GM12878 (cell line): ENCODE measurements around the gene RNF44. TPM values are rescaled to one million over a fixed set of nuclear protein-coding genes. Genes with fewer than 3 reads are reported as not detected.

Experiments used
- ATAC-seq: fragments of 200-7000 bp; cut with Tn5 transposase; 3 replicates; pipeline ENCODE4 v1.9.1; 2020; ENCODE audit warnings: mild to moderate bottlenecking, moderate library complexity
- BruUV-seq: library from RNA; stranded (reverse); fragments of 400-500 nt; replicated peaks from 2 replicates; lab custom pipeline; 2021; lab: Mats Ljungman, UMichigan
- CTCF ChIA-PET: fragments of 300-600 bp; sonication (Branson Sonifier 250); formaldehyde crosslinking; extraction: SDS; loops from one replicate; lab custom pipeline; 2021; ENCODE audit warnings: inconsistent platforms; lab: Yijun Ruan, JAX
- POLR2A ChIA-PET: fragments of 350-600 bp; formaldehyde crosslinking; extraction: SDS; loops from one replicate; lab custom pipeline; 2021; ENCODE audit warnings: inconsistent platforms; lab: Charles Lee
- RAD21 ChIA-PET: fragments of 300-600 bp; sonication (Branson Sonifier 250); formaldehyde crosslinking; loops from one replicate; lab custom pipeline; 2023; ENCODE audit warnings: antibody characterized with exemption; ENCODE audit not compliant: unreplicated experiment; lab: Charles Lee
- SMC1A ChIA-PET: fragments of 300-600 bp; sonication (Branson Sonifier 250); formaldehyde crosslinking; loops from one replicate; lab custom pipeline; 2023; ENCODE audit not compliant: unreplicated experiment, uncharacterized antibody; lab: Charles Lee
- DNase-seq: peaks from one replicate; pipeline ENCODE4 v3.0.0-alpha.2; 2011; ENCODE audit warnings: low read depth, low spot score
- FAIRE-seq: peaks from 3 replicates; lab custom pipeline; 2011; peaks lifted over from hg19 to GRCh38; lab: Jason Lieb, UNC
- H2AFZ ChIP-seq: 2 replicates; pipeline ENCODE4 v1.6.0; 2011; ENCODE audit warnings: low read depth, low read length, control low read depth; ENCODE audit not compliant: control insufficient read depth
- H3K27ac ChIP-seq: 2 replicates; pipeline ENCODE4 v1.5.1; 2011; ENCODE audit warnings: control low read depth; ENCODE audit not compliant: control insufficient read depth, insufficient read depth
- H3K27me3 ChIP-seq, 2 experiments: replicated peaks in 1 of 2; 2 replicates each; pipeline versions ENCODE4 v1.6.0 to v1.6.1; 2011; ENCODE audit warnings: low read length in 1 of 2; ENCODE audit not compliant: control insufficient read depth in 2 of 2, insufficient read depth in 2 of 2
- H3K36me3 ChIP-seq, 2 experiments: 2 replicates each; pipeline ENCODE4 v1.5.1; 2011; ENCODE audit warnings: low read length in 1 of 2; ENCODE audit not compliant: control insufficient read depth in 2 of 2, insufficient read depth in 2 of 2
- H3K4me1 ChIP-seq: 2 replicates; pipeline ENCODE4 v1.6.1; 2011; ENCODE audit warnings: mild to moderate bottlenecking, low read length, moderate library complexity, mixed read lengths; ENCODE audit not compliant: control insufficient read depth, insufficient read depth
- H3K4me2 ChIP-seq: 2 replicates; pipeline ENCODE4 v1.6.0; 2011; ENCODE audit warnings: control low read depth; ENCODE audit not compliant: control insufficient read depth, insufficient read depth
- H3K4me3 ChIP-seq: fragments of 200-600 bp; sonication (generic); 2 replicates; pipeline ENCODE4 v1.5.1; 2016
- H3K79me2 ChIP-seq: 2 replicates; pipeline ENCODE4 v1.6.0; 2011; ENCODE audit warnings: low read length; ENCODE audit not compliant: control insufficient read depth, insufficient read depth
- H3K9ac ChIP-seq: 2 replicates; pipeline ENCODE4 v1.8.0; 2011; ENCODE audit warnings: low read length, control low read depth, mixed read lengths; ENCODE audit not compliant: control insufficient read depth, insufficient read depth
- H3K9me3 ChIP-seq: replicated peaks from 3 replicates; pipeline ENCODE4 v1.5.1; 2011; ENCODE audit warnings: mild to moderate bottlenecking, low read length; ENCODE audit not compliant: control insufficient read depth, insufficient read depth
- H4K20me1 ChIP-seq: 2 replicates; pipeline ENCODE4 v1.6.0; 2011; ENCODE audit not compliant: control insufficient read depth, insufficient read depth
- NR2F1 ChIP-seq: fragments of 450-650 bp; conservative IDR thresholded peaks from 2 replicates; pipeline ENCODE4 v1.6.1; 2017; ENCODE audit warnings: mild to moderate bottlenecking
- RAD51 ChIP-seq: fragments of 450-650 bp; IDR thresholded peaks from 2 replicates; pipeline ENCODE4 v1.6.1; 2016; ENCODE audit warnings: moderate library complexity, mild to moderate bottlenecking, inconsistent platforms
- WRNIP1 ChIP-seq: IDR thresholded peaks from 2 replicates; pipeline ENCODE4 v1.6.1; 2011; ENCODE audit warnings: low read depth, low read length, improper control_type of control experiment, borderline replicate concordance
- ZBED1 ChIP-seq: IDR thresholded peaks from 2 replicates; pipeline ENCODE4 v1.6.1; 2016; ENCODE audit warnings: borderline replicate concordance
- WGBS: methylation state at CpG from one replicate; pipeline ENCODE4 v1.1.6; 2016; ENCODE audit warnings: low lambda C conversion rate; ENCODE audit not compliant: insufficient replicate concordance, insufficient coverage; ENCODE audit errors: missing lambda C conversion rate; 5-methylcytosine and 5-hydroxymethylcytosine counted together
- in situ Hi-C: fragments of 300-500 bp; cut with MboI; formaldehyde crosslinking; loops from 9 replicates; pipeline ENCODE4 v1.14.3; 2018; ENCODE audit warnings: mixed read lengths
- intact Hi-C: fragments of 100-400 bp; cut with micrococcal nuclease; formaldehyde crosslinking; loops from one replicate; pipeline ENCODE4 v1.14.2; 2022; ENCODE audit not compliant: unreplicated experiment
- polyA plus RNA-seq, 11 experiments: library from polyadenylated mRNA; depleted of rRNA in 4 of 11; unstranded in 6 of 11; stranded (reverse) in 5 of 11; fragments of >200 nt; fragmentation: Nextera tagmentation in 4 of 11; fragmentation: Illumina TruSeq in 1 of 11; extraction: Ambion mirVana in 4 of 11; extraction: Trizol in 1 of 11; gene quantifications; 1 replicate in 1 of 11; 2 replicates in 10 of 11; pipeline versions ENCODE4 v1.2.1 to v1.2.3, GENCODE V29; 2011 to 2016; ENCODE audit warnings: inconsistent platforms in 2 of 11, missing spikeins in 2 of 11, low read depth in 1 of 11
- total RNA-seq, 4 experiments: library from RNA; depleted of rRNA in 3 of 4; stranded (reverse); fragments of >200 nt in 3 of 4; fragmentation: Illumina TruSeq in 1 of 4; extraction: Trizol in 1 of 4; gene quantifications; 2 replicates each; pipeline versions ENCODE4 v1.2.1 to v1.2.3, GENCODE V29; 2013 to 2021
- TF ChIP-seq, protein P1 (sequence below): fragments of 450-650 bp; IDR thresholded peaks from 2 replicates; pipeline ENCODE4 v1.6.1; 2016; ENCODE audit warnings: mild to moderate bottlenecking
- TF ChIP-seq, protein P2 (sequence below): fragments of 450-650 bp; IDR thresholded peaks from 2 replicates; pipeline ENCODE4 v1.6.1; 2017; ENCODE audit warnings: low read depth, mild to moderate bottlenecking, moderate library complexity

Gene RNF44
- total and polyA plus RNA-seq, 10 of the 15 experiments (the other 5 are each of a cell fraction or from before 2014, with no cell fraction given), result 1.7 to 51.9 (median 7.9) TPM

DNA sequence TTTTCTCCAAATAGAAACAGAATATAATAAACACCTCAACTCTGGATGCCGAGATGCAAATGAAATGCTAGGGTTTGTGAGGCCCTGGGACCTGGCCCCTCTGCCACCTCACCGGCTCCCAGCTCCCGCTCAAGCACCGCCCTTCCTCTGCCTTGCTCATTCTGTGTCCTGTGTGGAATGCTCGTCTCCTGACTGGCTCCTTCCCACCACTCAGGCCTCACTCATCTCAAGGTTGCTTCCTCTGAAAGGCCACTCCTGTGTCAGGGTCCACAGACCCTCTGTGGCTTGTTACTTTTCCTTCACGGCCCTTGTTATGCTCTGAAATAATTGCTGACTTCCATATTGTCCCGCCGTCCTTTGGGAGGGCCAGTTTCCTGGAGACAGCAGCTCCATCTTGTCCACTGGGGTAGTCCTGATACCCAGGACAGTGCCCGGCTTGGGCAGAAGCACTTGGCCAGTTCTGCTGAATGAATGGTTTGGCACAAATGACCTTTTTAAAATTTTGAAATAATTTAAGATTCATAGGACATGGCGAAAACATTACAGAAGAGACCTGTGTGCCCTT is 15.4 kb downstream of the RNF44 start:
- CTCF ChIA-PET, result no interaction called here
- in situ Hi-C loops, result no loop called here
- H3K79me2 ChIP-seq, result no peaks in the 10 kb centered on the region
- no peaks in the 10 kb centered on the region for H3K36me3 ChIP-seq
- H3K4me3 ChIP-seq, result no peak overlapping the region
- BruUV-seq, result no TSS peak
- SMC1A ChIA-PET, result no interaction called here
- no peak overlapping the region for H2AFZ ChIP-seq
- no peak for FAIRE-seq
- no peaks in the 10 kb centered on the region for H4K20me1 ChIP-seq
- intact Hi-C loops, result no loop called here
- ATAC-seq, result no peak
- DNase-seq, result no peak
- no peak overlapping the region for H3K9ac ChIP-seq
- no peak overlapping the region for H3K4me2 ChIP-seq
- H3K4me1 ChIP-seq, result no peaks in the 10 kb centered on the region; the same call in 1 of the 2 replicates
- H3K27ac ChIP-seq, result no peak overlapping the region
- no peaks in the 10 kb centered on the region for H3K27me3 ChIP-seq
- RAD21 ChIA-PET, result no interaction called here
- no peaks in the 10 kb centered on the region for H3K9me3 ChIP-seq
- WGBS, result 49% methylated on average over 10 of the region's 10 CpGs
- POLR2A ChIA-PET, result no interaction called here
- TF ChIP-seq NR2F1 (no peak), RAD51 (no peak), WRNIP1 (no peak), ZBED1 (no peak)
- TF ChIP-seq, protein P1, sequence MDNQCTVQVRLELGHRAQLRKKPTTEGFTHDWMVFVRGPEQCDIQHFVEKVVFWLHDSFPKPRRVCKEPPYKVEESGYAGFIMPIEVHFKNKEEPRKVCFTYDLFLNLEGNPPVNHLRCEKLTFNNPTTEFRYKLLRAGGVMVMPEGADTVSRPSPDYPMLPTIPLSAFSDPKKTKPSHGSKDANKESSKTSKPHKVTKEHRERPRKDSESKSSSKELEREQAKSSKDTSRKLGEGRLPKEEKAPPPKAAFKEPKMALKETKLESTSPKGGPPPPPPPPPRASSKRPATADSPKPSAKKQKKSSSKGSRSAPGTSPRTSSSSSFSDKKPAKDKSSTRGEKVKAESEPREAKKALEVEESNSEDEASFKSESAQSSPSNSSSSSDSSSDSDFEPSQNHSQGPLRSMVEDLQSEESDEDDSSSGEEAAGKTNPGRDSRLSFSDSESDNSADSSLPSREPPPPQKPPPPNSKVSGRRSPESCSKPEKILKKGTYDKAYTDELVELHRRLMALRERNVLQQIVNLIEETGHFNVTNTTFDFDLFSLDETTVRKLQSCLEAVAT, result no peak
- TF ChIP-seq, protein P2, sequence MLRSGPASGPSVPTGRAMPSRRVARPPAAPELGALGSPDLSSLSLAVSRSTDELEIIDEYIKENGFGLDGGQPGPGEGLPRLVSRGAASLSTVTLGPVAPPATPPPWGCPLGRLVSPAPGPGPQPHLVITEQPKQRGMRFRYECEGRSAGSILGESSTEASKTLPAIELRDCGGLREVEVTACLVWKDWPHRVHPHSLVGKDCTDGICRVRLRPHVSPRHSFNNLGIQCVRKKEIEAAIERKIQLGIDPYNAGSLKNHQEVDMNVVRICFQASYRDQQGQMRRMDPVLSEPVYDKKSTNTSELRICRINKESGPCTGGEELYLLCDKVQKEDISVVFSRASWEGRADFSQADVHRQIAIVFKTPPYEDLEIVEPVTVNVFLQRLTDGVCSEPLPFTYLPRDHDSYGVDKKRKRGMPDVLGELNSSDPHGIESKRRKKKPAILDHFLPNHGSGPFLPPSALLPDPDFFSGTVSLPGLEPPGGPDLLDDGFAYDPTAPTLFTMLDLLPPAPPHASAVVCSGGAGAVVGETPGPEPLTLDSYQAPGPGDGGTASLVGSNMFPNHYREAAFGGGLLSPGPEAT, result no peak
